Thoracic aorta (tissue), 2 donors: ENCODE results near the gene FIS1. TPM values are rescaled to one million over a fixed set of nuclear protein-coding genes. Genes with fewer than 3 reads are reported as not detected.

ENCODE experiments used
- ATAC-seq: fragments of 150-250 bp; one replicate; pipeline ENCODE4 v1.8.0; 2017; ENCODE audit warnings: low read depth; ENCODE audit not compliant: insufficient number of reproducible peaks, low FRiP score
- DNase-seq: peaks from one replicate; pipeline ENCODE4 v3.0.0-alpha.2; 2020; ENCODE audit warnings: low spot score
- H3K27ac ChIP-seq, 2 donors: fragments of 200-600 bp; sonication (generic); 1 replicate in 1 of 2; 2 replicates in 1 of 2; pipeline ENCODE4 v1.5.1; 2016; ENCODE audit warnings: mild to moderate bottlenecking in 2 of 2, moderate library complexity in 2 of 2
- H3K27me3 ChIP-seq: fragments of 200-600 bp; sonication (generic); replicated peaks from 2 replicates; pipeline ENCODE4 v1.6.0; 2016; ENCODE audit warnings: mild to moderate bottlenecking; ENCODE audit not compliant: insufficient read depth
- H3K36me3 ChIP-seq: fragments of 200-600 bp; sonication (generic); one replicate; pipeline ENCODE4 v1.5.1; 2016
- H3K4me1 ChIP-seq, 2 donors: fragments of 200-600 bp; sonication (generic); 1 replicate in 1 of 2; 2 replicates in 1 of 2; pipeline versions ENCODE4 v1.5.1 to v1.6.0; 2016; ENCODE audit warnings: low read depth in 2 of 2, mild to moderate bottlenecking in 1 of 2; ENCODE audit not compliant: control insufficient read depth in 1 of 2
- H3K4me3 ChIP-seq: fragments of 200-600 bp; sonication (generic); 2 replicates; pipeline ENCODE4 v1.5.1; 2016; ENCODE audit warnings: mild to moderate bottlenecking
- H3K9me3 ChIP-seq: fragments of 200-600 bp; sonication (generic); 2 replicates; pipeline ENCODE4 v1.5.1; 2016
- CTCF ChIP-seq: fragments of 200-600 bp; sonication (generic); IDR thresholded peaks from one replicate; pipeline ENCODE4 v1.5.1; 2019; ENCODE audit warnings: antibody characterized with exemption
- total RNA-seq, 2 donors: library from RNA; depleted of rRNA; stranded (reverse); fragments of >200 nt; gene quantifications; one replicate each; pipeline versions ENCODE4 v1.1.0 to v1.2.3, GENCODE V29; 2016

Gene FIS1
- total RNA-seq, 2 donors from 2014 or later, result 135 to 181 TPM

- H3K4me1 ChIP-seq, result peaks cover 21 to 41% of the 10 kb centered on the region in 2 donors
- no peak for TF ChIP-seq CTCF
Measured at GRCh38 chr7:101248276-101248675, 3.4 kb upstream of the FIS1 start.

GRCh38 chr7:101245147-101245668, 327 bp upstream of the FIS1 start:
- TF ChIP-seq CTCF, result no peak
- peaks cover 12 to 38% of the 10 kb centered on the region in 2 donors for H3K4me1 ChIP-seq
- DNase-seq (no peak), ATAC-seq (no peak)
- H3K36me3 ChIP-seq, result peaks cover 19% of the 10 kb centered on the region
- no peaks in the 10 kb centered on the region for H3K27me3 ChIP-seq
- H3K4me3 ChIP-seq, result peak overlapping the region; percentile 71
- peak overlapping the region; percentile 85 to 95 for H3K27ac ChIP-seq
- no peaks in the 10 kb centered on the region for H3K9me3 ChIP-seq

More at GRCh38 chr7:101248276-101248675, 3.4 kb upstream of the FIS1 start:
- no peaks in the 10 kb centered on the region for H3K9me3 ChIP-seq
- no peak for ATAC-seq
- H3K4me3 ChIP-seq, result no peak overlapping the region
- H3K27me3 ChIP-seq, result no peaks in the 10 kb centered on the region
- no peak overlapping the region for H3K27ac ChIP-seq
- DNase-seq, result no peak
- H3K36me3 ChIP-seq, result peaks cover 10% of the 10 kb centered on the region

DNA sequence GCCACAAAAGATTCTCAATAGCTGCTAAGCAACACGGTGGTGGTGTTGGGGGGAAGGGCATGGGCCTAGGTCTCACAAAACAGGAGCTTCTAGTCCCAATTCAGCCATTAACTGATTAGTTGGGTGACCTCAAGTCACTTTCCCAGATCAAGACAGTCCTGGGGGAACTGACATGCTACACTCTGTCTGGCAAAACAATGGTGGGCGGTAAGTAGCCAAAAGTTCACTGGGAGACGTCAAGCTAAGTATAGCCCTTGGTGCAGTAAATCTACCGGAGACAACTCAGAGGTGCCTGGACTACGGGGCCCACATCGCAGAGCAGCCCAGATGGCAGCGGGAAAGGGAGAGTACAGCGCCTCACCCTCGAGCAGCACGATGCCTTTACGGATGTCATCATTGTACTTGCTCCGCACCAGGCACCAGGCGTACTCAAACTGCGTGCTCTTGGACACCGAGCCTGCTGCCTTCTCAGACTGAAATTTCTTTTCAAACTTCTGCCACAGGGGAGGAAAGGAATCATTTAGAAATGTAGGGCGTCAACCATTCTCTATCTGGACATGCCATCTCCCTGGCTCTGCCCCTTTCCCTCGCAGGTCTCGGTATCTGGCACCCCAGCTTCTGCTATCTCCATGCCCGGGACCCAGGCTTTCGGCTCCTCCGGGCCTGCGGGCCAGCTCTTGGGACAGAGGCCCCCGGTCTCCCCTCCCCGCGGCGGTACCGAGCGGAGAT, 1.1 kb downstream of the FIS1 start:
- Histone ChIP-seq H3K27ac (peak overlapping the region; percentile 85 to 95), H3K27me3 (no peaks in the 10 kb centered on the region), H3K9me3 (no peaks in the 10 kb centered on the region), H3K4me1 (peaks cover 12 to 37% of the 10 kb centered on the region in 2 donors), H3K4me3 (peak overlapping the region; percentile 71), H3K36me3 (peaks cover 23% of the 10 kb centered on the region)
- ATAC-seq, result no peak
- DNase-seq, result no peak
- TF ChIP-seq CTCF, result peak; percentile 94

- Histone ChIP-seq H3K4me1 (peaks cover 12 to 40% of the 10 kb centered on the region in 2 donors), H3K36me3 (peaks cover 25% of the 10 kb centered on the region), H3K27me3 (no peaks in the 10 kb centered on the region), H3K9me3 (no peaks in the 10 kb centered on the region), H3K27ac (no peak overlapping the region), H3K4me3 (no peak overlapping the region)
- no peak for TF ChIP-seq CTCF
- ATAC-seq (no peak), DNase-seq (no peak)
Measured at GRCh38 chr7:101241443-101242349, 3.2 kb downstream of the FIS1 start.

DNA sequence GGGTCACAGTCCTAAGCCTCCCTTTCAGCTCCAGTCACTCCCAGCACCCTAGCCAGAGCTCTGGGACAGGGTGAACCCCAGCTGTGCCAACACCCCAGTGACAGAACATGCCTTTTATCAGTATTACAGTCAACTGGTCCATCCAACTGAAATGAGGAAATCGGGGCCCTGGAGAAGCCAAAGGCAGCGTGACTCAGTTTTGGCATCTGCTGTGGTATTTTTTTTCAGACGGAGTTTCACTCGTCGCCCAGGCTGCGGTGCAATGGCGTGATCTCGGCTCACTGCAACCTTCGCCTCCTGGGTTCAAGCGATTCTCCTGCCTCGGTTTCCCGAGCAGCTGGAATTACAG, 3.9 kb downstream of the FIS1 start:
- H3K27me3 ChIP-seq, result no peaks in the 10 kb centered on the region
- no peak overlapping the region for H3K27ac ChIP-seq
- H3K4me3 ChIP-seq, result no peak overlapping the region
- ATAC-seq (no peak), DNase-seq (no peak)
- no peak for TF ChIP-seq CTCF
- peaks cover 25% of the 10 kb centered on the region for H3K36me3 ChIP-seq
- peaks cover 12 to 33% of the 10 kb centered on the region in 2 donors for H3K4me1 ChIP-seq
- no peaks in the 10 kb centered on the region for H3K9me3 ChIP-seq
